ENCODE measurements around the gene TBC1D3E. TPM values are rescaled to one million over a fixed set of nuclear protein-coding genes. Genes with fewer than 3 reads are reported as not detected.
"Not testable (repeated sequence)": the region's sequence is repeated elsewhere in the genome, so short reads cannot be mapped to it uniquely, and the experiment has no call there.

The TBC1D3E gene
- total RNA-seq = not detected

- H3K36me3 Mint-ChIP-seq; H3K9me3 Mint-ChIP-seq; H3K27ac Mint-ChIP-seq; ATAC-seq; DNase-seq (ENCODE audit: low spot score in 2 of 2): not testable (repeated sequence)
These were observed at the start of gene TBC1D3E for GRCh38 chr17:38127651-38128050. Gene TBC1D3E (plus strand): TSS chr17:38127951. CDS start chr17:38129496, 1,545 bp downstream.

GRCh38 chr17:38087344-38087743 is 40.4 kb upstream of the TBC1D3E start:
- not testable (repeated sequence) for DNase-seq (ENCODE audit: low spot score in 2 of 2); H3K27ac Mint-ChIP-seq; H3K9me3 Mint-ChIP-seq; H3K36me3 Mint-ChIP-seq
- peak in 1 of 2 donors; percentile 53 for ATAC-seq

GRCh38 chr17:38088120-38088519 is 39.6 kb upstream of the TBC1D3E start:
- DNase-seq (ENCODE audit: low spot score in 2 of 2); ATAC-seq; H3K27ac Mint-ChIP-seq; H3K36me3 Mint-ChIP-seq; H3K9me3 Mint-ChIP-seq: not testable (repeated sequence)

- ATAC-seq; H3K36me3 Mint-ChIP-seq; H3K27ac Mint-ChIP-seq; DNase-seq (ENCODE audit: low spot score in 2 of 2); H3K9me3 Mint-ChIP-seq: not testable (repeated sequence)
These were observed 33.6 kb upstream of the TBC1D3E start for GRCh38 chr17:38094059-38094694.

- not testable (repeated sequence) for H3K36me3 Mint-ChIP-seq; DNase-seq (ENCODE audit: low spot score in 2 of 2); H3K9me3 Mint-ChIP-seq; H3K27ac Mint-ChIP-seq
- ATAC-seq = peak in 1 of 2 donors; percentile 78
These were observed 28.5 kb upstream of the TBC1D3E start for GRCh38 chr17:38099262-38099661.

GRCh38 chr17:38119829-38120228 is 7.9 kb upstream of the TBC1D3E start:
- not testable (repeated sequence) for H3K9me3 Mint-ChIP-seq; ATAC-seq; H3K36me3 Mint-ChIP-seq; DNase-seq (ENCODE audit: low spot score in 2 of 2); H3K27ac Mint-ChIP-seq

- H3K27ac Mint-ChIP-seq, H3K9me3 Mint-ChIP-seq, ATAC-seq, H3K36me3 Mint-ChIP-seq: not testable (repeated sequence)
- peak in 1 of 2 donors; percentile 52 for DNase-seq (ENCODE audit: low spot score in 2 of 2)
These were observed 7.1 kb downstream of the TBC1D3E start for GRCh38 chr17:38134860-38135259.

Other genes with a start within 250 kb of the TBC1D3E start
- not detected for gene TBC1D3K, start 203.5 kb upstream of the TBC1D3E start, total RNA-seq
- gene TBC1D3L, start 138.9 kb upstream of the TBC1D3E start, total RNA-seq = 1 to 10 TPM in 1 of 2 donors, under 1 TPM in 1; 0.60 to 9.4 TPM
- 1 to 10 TPM in 1 of 2 donors, under 1 TPM in 1; 0.41 to 4.3 TPM for gene TBC1D3D, start 124.0 kb upstream of the TBC1D3E start, total RNA-seq
- not detected for gene TBC1D3C, start 59.3 kb upstream of the TBC1D3E start, total RNA-seq
- gene TBC1D3, start 64.6 kb downstream of the TBC1D3E start, total RNA-seq = 10 to 100 TPM in 1 of 2 donors, not detected in 1; 12.4 TPM
- 10 to 100 TPM; 64.6 to 72.3 TPM for gene MRPL45, start 169.2 kb downstream of the TBC1D3E start, total RNA-seq
- under 1 TPM; 0.02 to 0.04 TPM for gene GPR179, start 216.0 kb downstream of the TBC1D3E start, total RNA-seq
- 10 to 100 TPM; 20.8 to 24.1 TPM for gene SOCS7, start 223.9 kb downstream of the TBC1D3E start, total RNA-seq

All from activated naive CD4-positive, alpha-beta T cell treated with anti-CD3 and anti-CD28 coated beads, Interleukin-2, amount 50 U/mL, for 72 hours (primary cell).